ENCODE measurements around the gene SPANXB1. TPM values are rescaled to one million over a fixed set of nuclear protein-coding genes. Genes with fewer than 3 reads are reported as not detected.

Gene SPANXB1
- total and polyA plus RNA-seq, 2 experiments from 2014 or later = 0.50 TPM; not detected in 1

DNA sequence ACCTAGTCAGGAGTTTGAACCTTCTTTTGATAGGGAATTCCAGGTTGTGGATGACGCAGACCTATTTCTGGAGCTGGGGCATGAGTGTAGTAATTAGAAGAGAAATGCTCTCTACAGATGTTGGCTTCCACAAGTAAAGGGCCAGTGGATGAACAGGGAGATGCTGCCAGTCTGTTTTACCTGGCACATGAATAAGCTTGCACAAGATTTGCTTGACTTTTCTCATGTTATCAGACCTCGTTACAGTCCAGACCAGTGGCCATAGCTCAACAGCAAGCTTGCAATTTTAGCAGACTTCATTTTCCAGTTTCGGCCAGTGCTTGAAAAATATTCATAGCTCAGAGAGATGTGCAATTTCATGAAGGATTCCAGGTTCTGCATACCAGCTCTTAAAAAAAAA is 26.9 kb upstream of the SPANXB1 start:
- Histone ChIP-seq H3F3A (replicated peaks; ENCODE audit: low read depth) (no peaks in the 10 kb centered on the region), H3K36me3 (ENCODE audit: insufficient read depth) (no peaks in the 10 kb centered on the region), H3K27ac (ENCODE audit: low read depth) (no peak overlapping the region), H2AFZ (no peak overlapping the region), H3K4me1 (ENCODE audit: insufficient read depth) (no peaks in the 10 kb centered on the region), H3K4me3 (no peak overlapping the region), H3K27me3 (ENCODE audit: insufficient read depth) (no peaks in the 10 kb centered on the region), H3K4me2 (no peak overlapping the region), H4K20me1 (replicated peaks; ENCODE audit: insufficient read depth) (no peaks in the 10 kb centered on the region), H3K9me2 (ENCODE audit: insufficient read depth) (no peaks in the 10 kb centered on the region), H3K79me2 (replicated peaks; ENCODE audit: insufficient read depth) (no peaks in the 10 kb centered on the region)
- H3K36me3 Mint-ChIP-seq (ENCODE audit: low read depth) = no peaks in the 10 kb centered on the region
- ATAC-seq (no peak), DNase-seq (ENCODE audit: low spot score) (no peak)
- TF ChIP-seq ZNF331 (CRISPR knock-in tag; IDR thresholded peaks at IDR 0.05; ENCODE audit: low read depth) (no peak), STAT1 (IDR thresholded peaks at IDR 0.05; ENCODE audit: unreplicated experiment) (no peak), POLR2AphosphoS5 (IDR thresholded peaks at IDR 0.05; ENCODE audit: low read depth) (no peak), NANOG (IDR thresholded peaks at IDR 0.05; ENCODE audit: borderline replicate concordance) (no peak), EZH2phosphoT487 (IDR thresholded peaks at IDR 0.05; ENCODE audit: unreplicated experiment) (no peak), CREB1 (CRISPR knock-in tag; IDR thresholded peaks at IDR 0.05; ENCODE audit: low read depth) (no peak), EZH2 (IDR thresholded peaks at IDR 0.05; ENCODE audit: low read depth, unreplicated experiment) (no peak), JUNB (IDR thresholded peaks at IDR 0.05; ENCODE audit: unreplicated experiment) (no peak), ZNF114 (CRISPR knock-in tag; IDR thresholded peaks at IDR 0.05) (no peak), ETS1 (IDR thresholded peaks at IDR 0.05) (no peak), ZNF462 (CRISPR knock-in tag; IDR thresholded peaks at IDR 0.05) (no peak)
- TF ChIP-seq, protein P1, sequence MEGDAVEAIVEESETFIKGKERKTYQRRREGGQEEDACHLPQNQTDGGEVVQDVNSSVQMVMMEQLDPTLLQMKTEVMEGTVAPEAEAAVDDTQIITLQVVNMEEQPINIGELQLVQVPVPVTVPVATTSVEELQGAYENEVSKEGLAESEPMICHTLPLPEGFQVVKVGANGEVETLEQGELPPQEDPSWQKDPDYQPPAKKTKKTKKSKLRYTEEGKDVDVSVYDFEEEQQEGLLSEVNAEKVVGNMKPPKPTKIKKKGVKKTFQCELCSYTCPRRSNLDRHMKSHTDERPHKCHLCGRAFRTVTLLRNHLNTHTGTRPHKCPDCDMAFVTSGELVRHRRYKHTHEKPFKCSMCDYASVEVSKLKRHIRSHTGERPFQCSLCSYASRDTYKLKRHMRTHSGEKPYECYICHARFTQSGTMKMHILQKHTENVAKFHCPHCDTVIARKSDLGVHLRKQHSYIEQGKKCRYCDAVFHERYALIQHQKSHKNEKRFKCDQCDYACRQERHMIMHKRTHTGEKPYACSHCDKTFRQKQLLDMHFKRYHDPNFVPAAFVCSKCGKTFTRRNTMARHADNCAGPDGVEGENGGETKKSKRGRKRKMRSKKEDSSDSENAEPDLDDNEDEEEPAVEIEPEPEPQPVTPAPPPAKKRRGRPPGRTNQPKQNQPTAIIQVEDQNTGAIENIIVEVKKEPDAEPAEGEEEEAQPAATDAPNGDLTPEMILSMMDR (conservative IDR thresholded peaks at IDR 0.05; ENCODE audit: low read depth in 2 of 2) = no peak
- TF ChIP-seq, protein P2, sequence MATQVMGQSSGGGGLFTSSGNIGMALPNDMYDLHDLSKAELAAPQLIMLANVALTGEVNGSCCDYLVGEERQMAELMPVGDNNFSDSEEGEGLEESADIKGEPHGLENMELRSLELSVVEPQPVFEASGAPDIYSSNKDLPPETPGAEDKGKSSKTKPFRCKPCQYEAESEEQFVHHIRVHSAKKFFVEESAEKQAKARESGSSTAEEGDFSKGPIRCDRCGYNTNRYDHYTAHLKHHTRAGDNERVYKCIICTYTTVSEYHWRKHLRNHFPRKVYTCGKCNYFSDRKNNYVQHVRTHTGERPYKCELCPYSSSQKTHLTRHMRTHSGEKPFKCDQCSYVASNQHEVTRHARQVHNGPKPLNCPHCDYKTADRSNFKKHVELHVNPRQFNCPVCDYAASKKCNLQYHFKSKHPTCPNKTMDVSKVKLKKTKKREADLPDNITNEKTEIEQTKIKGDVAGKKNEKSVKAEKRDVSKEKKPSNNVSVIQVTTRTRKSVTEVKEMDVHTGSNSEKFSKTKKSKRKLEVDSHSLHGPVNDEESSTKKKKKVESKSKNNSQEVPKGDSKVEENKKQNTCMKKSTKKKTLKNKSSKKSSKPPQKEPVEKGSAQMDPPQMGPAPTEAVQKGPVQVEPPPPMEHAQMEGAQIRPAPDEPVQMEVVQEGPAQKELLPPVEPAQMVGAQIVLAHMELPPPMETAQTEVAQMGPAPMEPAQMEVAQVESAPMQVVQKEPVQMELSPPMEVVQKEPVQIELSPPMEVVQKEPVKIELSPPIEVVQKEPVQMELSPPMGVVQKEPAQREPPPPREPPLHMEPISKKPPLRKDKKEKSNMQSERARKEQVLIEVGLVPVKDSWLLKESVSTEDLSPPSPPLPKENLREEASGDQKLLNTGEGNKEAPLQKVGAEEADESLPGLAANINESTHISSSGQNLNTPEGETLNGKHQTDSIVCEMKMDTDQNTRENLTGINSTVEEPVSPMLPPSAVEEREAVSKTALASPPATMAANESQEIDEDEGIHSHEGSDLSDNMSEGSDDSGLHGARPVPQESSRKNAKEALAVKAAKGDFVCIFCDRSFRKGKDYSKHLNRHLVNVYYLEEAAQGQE (IDR thresholded peaks at IDR 0.05; ENCODE audit: unreplicated experiment) = no peak
- no peak overlapping the region for H3K27ac Mint-ChIP-seq
- no peaks in the 10 kb centered on the region for H3K27me3 Mint-ChIP-seq (ENCODE audit: insufficient read depth, low read depth, poor library complexity)
- H3K9me3 Mint-ChIP-seq = no peaks in the 10 kb centered on the region
- no peaks in the 10 kb centered on the region for H3K4me1 Mint-ChIP-seq
- H3K4me3 Mint-ChIP-seq = no peak overlapping the region
